GM13977 (cell line): ENCODE data around the gene FREM2.

Experiments
- DNase-seq: peaks from one replicate; pipeline ENCODE4 v3.0.0; 2012; ENCODE audit warnings: low spot score
- CTCF ChIP-seq: IDR thresholded peaks from 2 replicates; pipeline ENCODE4 v1.5.1; 2012; ENCODE audit warnings: mild to moderate bottlenecking, control low read depth; ENCODE audit not compliant: insufficient read depth; ENCODE audit errors: extremely low read depth, missing control alignments
- in situ Hi-C: fragments of 300-500 bp; cut with MboI; formaldehyde crosslinking; loops from one replicate; pipeline ENCODE4 v1.12.0; 2022; ENCODE audit warnings: low sequenced_read_pairs, low pct_unique_long_range_greater_than_20kb, mixed read lengths, inconsistent platforms; ENCODE audit not compliant: unreplicated experiment

Gene FREM2

GRCh38 chr13:38781539-38781938 lies 94.7 kb downstream of the FREM2 start:
- in situ Hi-C loops: no loop called here
- TF ChIP-seq CTCF: no peak
- no peak for DNase-seq

- TF ChIP-seq CTCF: no peak
- no peak for DNase-seq
- in situ Hi-C loops: no loop called here
Observed at GRCh38 chr13:38784036-38784880, 97.4 kb downstream of the FREM2 start.

GRCh38 chr13:38785042-38785441 lies 98.2 kb downstream of the FREM2 start:
- in situ Hi-C loops: no loop called here
- DNase-seq: no peak
- no peak for TF ChIP-seq CTCF

GRCh38 chr13:38785490-38785889 lies 98.6 kb downstream of the FREM2 start:
- in situ Hi-C loops: no loop called here
- TF ChIP-seq CTCF: no peak
- no peak for DNase-seq

- no peak for DNase-seq
- in situ Hi-C loops: no loop called here
- no peak for TF ChIP-seq CTCF
Observed at GRCh38 chr13:38787550-38787949, 100.7 kb downstream of the FREM2 start.

- in situ Hi-C loops: no loop called here
- DNase-seq: no peak
- no peak for TF ChIP-seq CTCF
Observed at GRCh38 chr13:38796890-38797289, 110.0 kb downstream of the FREM2 start.
